ENCODE results near the gene SCEL. TPM values are rescaled to one million over a fixed set of nuclear protein-coding genes. Genes with fewer than 3 reads are reported as not detected.

Gene SCEL
- total RNA-seq (2014; rRNA removed; shearing (Covaris generic)) (not detected in 2 replicates), total RNA-seq (2022) (not detected in 2 replicates), Bru-seq, nascent RNA (percentile 6 among the genes with signal in this experiment), BruChase-seq, experiment 1, labeled RNA remaining after a 6-hour chase (percentile 2 among the genes with signal in this experiment), BruChase-seq, experiment 2, labeled RNA remaining after a 2-hour chase (percentile 3 among the genes with signal in this experiment)
- long read RNA-seq, result 0 reads

GRCh38 chr13:77535448-77535847 is at the start of gene SCEL:
SCEL (plus strand) TSS chr13:77535706; CDS start chr13:77555876, 20,170 bp downstream.
- TF ChIP-seq, protein P1, sequence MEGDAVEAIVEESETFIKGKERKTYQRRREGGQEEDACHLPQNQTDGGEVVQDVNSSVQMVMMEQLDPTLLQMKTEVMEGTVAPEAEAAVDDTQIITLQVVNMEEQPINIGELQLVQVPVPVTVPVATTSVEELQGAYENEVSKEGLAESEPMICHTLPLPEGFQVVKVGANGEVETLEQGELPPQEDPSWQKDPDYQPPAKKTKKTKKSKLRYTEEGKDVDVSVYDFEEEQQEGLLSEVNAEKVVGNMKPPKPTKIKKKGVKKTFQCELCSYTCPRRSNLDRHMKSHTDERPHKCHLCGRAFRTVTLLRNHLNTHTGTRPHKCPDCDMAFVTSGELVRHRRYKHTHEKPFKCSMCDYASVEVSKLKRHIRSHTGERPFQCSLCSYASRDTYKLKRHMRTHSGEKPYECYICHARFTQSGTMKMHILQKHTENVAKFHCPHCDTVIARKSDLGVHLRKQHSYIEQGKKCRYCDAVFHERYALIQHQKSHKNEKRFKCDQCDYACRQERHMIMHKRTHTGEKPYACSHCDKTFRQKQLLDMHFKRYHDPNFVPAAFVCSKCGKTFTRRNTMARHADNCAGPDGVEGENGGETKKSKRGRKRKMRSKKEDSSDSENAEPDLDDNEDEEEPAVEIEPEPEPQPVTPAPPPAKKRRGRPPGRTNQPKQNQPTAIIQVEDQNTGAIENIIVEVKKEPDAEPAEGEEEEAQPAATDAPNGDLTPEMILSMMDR (conservative IDR thresholded peaks at IDR 0.05; ENCODE audit: low read length), result no peak
- TF ChIP-seq EZH2phosphoT487 (IDR thresholded peaks at IDR 0.05; ENCODE audit: borderline replicate concordance, low read depth, low read length), result no peak

DNA sequence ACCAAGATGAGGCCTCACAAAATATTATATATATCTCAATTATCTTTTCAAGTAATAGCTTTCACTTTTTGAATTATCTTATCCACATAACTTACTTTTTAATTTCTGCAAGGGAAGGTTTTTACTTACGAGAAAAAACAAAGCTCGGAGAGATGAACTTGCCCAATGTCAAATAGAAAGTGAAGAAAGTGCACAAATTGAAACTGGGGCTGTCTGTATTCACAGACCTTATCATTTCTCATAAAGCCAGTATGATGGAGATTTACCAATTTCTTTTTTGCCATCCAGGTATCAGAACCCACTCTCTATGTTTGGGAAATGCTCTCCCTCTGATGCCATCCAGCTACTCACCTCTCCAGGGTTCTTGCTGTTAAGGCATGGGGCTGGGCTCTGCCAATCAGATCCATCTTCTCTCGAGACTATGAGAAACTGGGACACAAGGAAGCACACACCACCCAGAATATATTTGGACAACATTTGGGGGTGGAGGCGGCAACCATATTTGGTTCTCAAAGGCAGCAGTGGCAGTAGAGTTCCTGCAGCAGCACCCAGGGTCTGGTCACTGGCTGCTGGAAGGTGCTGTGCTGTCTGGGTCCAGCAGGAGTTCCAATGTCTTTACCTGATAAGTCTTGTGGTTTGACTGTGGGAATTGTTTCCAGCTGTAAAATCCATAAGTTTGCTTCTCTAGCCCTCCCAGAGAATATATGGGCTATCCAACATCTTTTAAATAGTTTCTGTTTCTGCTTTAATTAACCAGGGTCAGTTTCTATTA is 45.8 kb upstream of the SCEL start:
- BruUV-seq (replicated peaks), result no TSS peak
- H4K20me1 ChIP-seq (ENCODE audit: insufficient read depth, low read length), result no peaks in the 10 kb centered on the region
- H3K79me2 ChIP-seq (ENCODE audit: insufficient read depth, low read depth, low read length), result no peaks in the 10 kb centered on the region
- no peaks in the 10 kb centered on the region for H3K9me2 ChIP-seq (ENCODE audit: insufficient read depth, low read length)
- intact Hi-C loops (cut with micrococcal nuclease; ENCODE audit: unreplicated experiment), result no loop called here
- H3K9me3 ChIP-seq (ENCODE audit: low read length), result peaks cover 5% of the 10 kb centered on the region
- no peaks in the 10 kb centered on the region for H3K4me1 ChIP-seq (ENCODE audit: insufficient read depth, low read length, poor library complexity, severe bottlenecking)
- TF ChIP-seq, protein P1 (conservative IDR thresholded peaks at IDR 0.05; ENCODE audit: low read length), result no peak
- no peak for TF ChIP-seq EZH2phosphoT487 (IDR thresholded peaks at IDR 0.05; ENCODE audit: borderline replicate concordance, low read depth, low read length)
- DNase-seq (ENCODE audit: low spot score), result no peak
- no peaks in the 10 kb centered on the region for H3K36me3 ChIP-seq (ENCODE audit: insufficient read depth, low read length)
- H3K27ac ChIP-seq (ENCODE audit: low read depth, low read length, poor library complexity, severe bottlenecking), result no peak overlapping the region
- no peak overlapping the region for H2AFZ ChIP-seq (ENCODE audit: low read length)
- POLR2A ChIA-PET, result interaction anchor here (0.5 to 2.1 kb wide), 6 partner anchors 10 to 139 kb away, joined by 3 to 11 read pairs (median 4); no protein-coding TSS in a partner anchor
- no peak overlapping the region for H3K4me2 ChIP-seq (ENCODE audit: low read length)
- CTCF ChIA-PET (ENCODE audit: unreplicated experiment), result interaction anchor here (0.6 kb wide), 1 partner anchor 33 kb away, joined by 3 read pairs; no protein-coding TSS in a partner anchor
- H3K4me3 ChIP-seq (ENCODE audit: low read depth, low read length, poor library complexity, severe bottlenecking), result no peak overlapping the region

More at GRCh38 chr13:77535448-77535847, at the start of gene SCEL:
- POLR2A ChIA-PET, result no interaction called here
- intact Hi-C loops (cut with micrococcal nuclease; ENCODE audit: unreplicated experiment), result no loop called here
- no peaks in the 10 kb centered on the region for H3K9me3 ChIP-seq (ENCODE audit: low read length)
- H3K36me3 ChIP-seq (ENCODE audit: insufficient read depth, low read length), result no peaks in the 10 kb centered on the region
- H2AFZ ChIP-seq (ENCODE audit: low read length), result no peak within 1 kb of the TSS
- CTCF ChIA-PET (ENCODE audit: unreplicated experiment), result no interaction called here
- no peak within 1 kb of the TSS for H3K4me3 ChIP-seq (ENCODE audit: low read depth, low read length, poor library complexity, severe bottlenecking)
- no peak within 1 kb of the TSS for H3K4me2 ChIP-seq (ENCODE audit: low read length)
- no peaks in the 10 kb centered on the region for H3K9me2 ChIP-seq (ENCODE audit: insufficient read depth, low read length)
- no peak within 1 kb of the TSS for H3K27ac ChIP-seq (ENCODE audit: low read depth, low read length, poor library complexity, severe bottlenecking)
- DNase-seq (ENCODE audit: low spot score), result no peak
- H3K4me1 ChIP-seq (ENCODE audit: insufficient read depth, low read length, poor library complexity, severe bottlenecking), result no peaks in the 10 kb centered on the region
- no peaks in the 10 kb centered on the region for H4K20me1 ChIP-seq (ENCODE audit: insufficient read depth, low read length)
- H3K79me2 ChIP-seq (ENCODE audit: insufficient read depth, low read depth, low read length), result no peaks in the 10 kb centered on the region
- no TSS peak for BruUV-seq (replicated peaks)
